Measurements from ENCODE around the gene PLPP4.

- no peak for TF ChIP-seq CTCF (IDR thresholded peaks at IDR 0.05)
- TF ChIP-seq EP300 (IDR thresholded peaks at IDR 0.05) = no peak
- no peak for TF ChIP-seq POLR2AphosphoS5 (IDR thresholded peaks at IDR 0.05)
- no peak for TF ChIP-seq POLR2A (IDR thresholded peaks at IDR 0.05)
Observed at GRCh38 chr10:120466006-120466405, 9.0 kb downstream of the PLPP4 start.
